GM23338 (cell line): ENCODE data around the gene FAM89B. TPM values are rescaled to one million over a fixed set of nuclear protein-coding genes. Genes with fewer than 3 reads are reported as not detected.

Experiments
- ATAC-seq: fragments of 200-7000 bp; cut with Tn5 transposase; 3 replicates; pipeline ENCODE4 v1.9.1; 2020
- DNase-seq: peaks from one replicate; pipeline ENCODE4 v3.0.0-alpha.2; 2015; ENCODE audit warnings: low spot score
- H2AFZ ChIP-seq: fragments of 200-600 bp; sonication (generic); 2 replicates; pipeline ENCODE4 v1.8.0; 2016; ENCODE audit warnings: antibody characterized with exemption, mild to moderate bottlenecking, moderate library complexity
- H3F3A ChIP-seq: fragments of 200-600 bp; sonication (generic); replicated peaks from 2 replicates; pipeline ENCODE4 v1.8.0; 2017; ENCODE audit warnings: antibody characterized with exemption, mixed run types, low read depth
- H3K27ac ChIP-seq: fragments of 200-600 bp; sonication (generic); 2 replicates; pipeline ENCODE4 v1.6.1; 2016; ENCODE audit warnings: low read depth
- H3K27me3 ChIP-seq: fragments of 200-600 bp; sonication (generic); 2 replicates; pipeline ENCODE4 v1.8.0; 2016; ENCODE audit warnings: mild to moderate bottlenecking, mixed run types, moderate library complexity; ENCODE audit not compliant: insufficient read depth
- H3K36me3 ChIP-seq: fragments of 200-600 bp; sonication (generic); 2 replicates; pipeline ENCODE4 v1.8.0; 2016; ENCODE audit warnings: mild to moderate bottlenecking; ENCODE audit not compliant: insufficient read depth
- H3K4me1 ChIP-seq: fragments of 200-600 bp; sonication (generic); 2 replicates; pipeline ENCODE4 v1.8.0; 2016; ENCODE audit warnings: mild to moderate bottlenecking, moderate library complexity; ENCODE audit not compliant: insufficient read depth
- H3K4me2 ChIP-seq: fragments of 200-600 bp; sonication (generic); 2 replicates; pipeline ENCODE4 v1.7.1; 2017; ENCODE audit warnings: mixed run types
- H3K4me3 ChIP-seq: fragments of 200-600 bp; sonication (generic); 2 replicates; pipeline ENCODE4 v1.6.1; 2016; ENCODE audit warnings: mixed run types
- H3K79me2 ChIP-seq: fragments of 200-600 bp; sonication (generic); replicated peaks from 2 replicates; pipeline ENCODE4 v1.8.0; 2017; ENCODE audit warnings: mild to moderate bottlenecking; ENCODE audit not compliant: insufficient read depth
- H3K9me2 ChIP-seq: fragments of 200-600 bp; sonication (generic); 2 replicates; pipeline ENCODE4 v1.8.0; 2017; ENCODE audit not compliant: insufficient read depth
- H4K20me1 ChIP-seq: fragments of 200-600 bp; sonication (generic); replicated peaks from 2 replicates; pipeline ENCODE4 v1.8.0; 2017; ENCODE audit warnings: mild to moderate bottlenecking; ENCODE audit not compliant: insufficient read depth
- H3K27ac Mint-ChIP-seq: 2 replicates; pipeline ENCODE4 v1.8.0; 2020; ENCODE audit warnings: inconsistent platforms, mild to moderate bottlenecking, moderate library complexity, mixed read lengths
- H3K27me3 Mint-ChIP-seq: 3 replicates; pipeline ENCODE4 v1.8.0; 2022; ENCODE audit warnings: low read depth, mild to moderate bottlenecking, moderate library complexity, mixed read lengths, inconsistent platforms; ENCODE audit not compliant: insufficient read depth, poor library complexity
- H3K36me3 Mint-ChIP-seq: 3 replicates; pipeline ENCODE4 v1.8.0; 2021; ENCODE audit warnings: low read depth, mild to moderate bottlenecking, inconsistent platforms, moderate library complexity, mixed read lengths
- H3K4me1 Mint-ChIP-seq: 3 replicates; pipeline ENCODE4 v1.8.0; 2020; ENCODE audit warnings: mild to moderate bottlenecking, inconsistent platforms, mixed read lengths
- H3K4me3 Mint-ChIP-seq: 3 replicates; pipeline ENCODE4 v1.8.0; 2021; ENCODE audit warnings: moderate library complexity, mild to moderate bottlenecking, inconsistent platforms, mixed read lengths
- H3K9me3 Mint-ChIP-seq: 3 replicates; pipeline ENCODE4 v1.8.0; 2020; ENCODE audit warnings: moderate library complexity, mild to moderate bottlenecking, inconsistent platforms, mixed read lengths
- EZH2 ChIP-seq: fragments of 200-600 bp; sonication (generic); IDR thresholded peaks from one replicate; pipeline ENCODE4 v1.8.0; 2017; ENCODE audit warnings: antibody characterized with exemption, mild to moderate bottlenecking, low read depth; ENCODE audit not compliant: unreplicated experiment
- JUNB ChIP-seq: IDR thresholded peaks from one replicate; pipeline ENCODE4 v1.6.1; 2016; ENCODE audit warnings: antibody characterized with exemption; ENCODE audit not compliant: unreplicated experiment
- NANOG ChIP-seq: IDR thresholded peaks from 2 replicates; pipeline ENCODE4 v1.6.1; 2016; ENCODE audit warnings: antibody characterized with exemption, borderline replicate concordance
- STAT1 ChIP-seq: IDR thresholded peaks from one replicate; pipeline ENCODE4 v1.6.1; 2016; ENCODE audit warnings: antibody characterized with exemption; ENCODE audit not compliant: unreplicated experiment
- ZNF114 ChIP-seq: fragments of 250-450 bp; sonication (Bioruptor Pico); IDR thresholded peaks from 2 replicates; pipeline ENCODE4 v1.5.0; 2020; ENCODE audit warnings: mild to moderate bottlenecking, moderate library complexity
- ZNF331 ChIP-seq: fragments of 250-450 bp; sonication (Bioruptor Pico); IDR thresholded peaks from 2 replicates; pipeline ENCODE4 v1.5.0; 2020; ENCODE audit warnings: low read depth, mild to moderate bottlenecking, moderate library complexity
- polyA plus RNA-seq: library from polyadenylated mRNA; unstranded; fragments of >200 nt; fragmentation: Nextera tagmentation; extraction: Ambion mirVana; gene quantifications from 2 replicates; pipeline ENCODE4 v1.2.1, GENCODE V29; 2016
- total RNA-seq: library from RNA; depleted of rRNA; stranded (reverse); fragments of >200 nt; shearing (Covaris generic); gene quantifications from 2 replicates; pipeline ENCODE4 v1.2.3, GENCODE V29; 2014
- TF ChIP-seq, protein P1 (sequence below), 2 experiments: fragments of 200-600 bp in 1 of 2; sonication (generic) in 1 of 2; conservative IDR thresholded peaks; 2 replicates each; pipeline versions ENCODE4 v1.5.1 to v1.6.1; 2016 to 2017; ENCODE audit warnings: antibody characterized with exemption in 2 of 2, low read depth in 2 of 2, mild to moderate bottlenecking in 2 of 2, moderate library complexity in 1 of 2
- TF ChIP-seq, protein P2 (sequence below): IDR thresholded peaks from 2 replicates; pipeline ENCODE4 v1.6.1; 2016; ENCODE audit warnings: antibody characterized with exemption
- TF ChIP-seq, protein P3 (sequence below): IDR thresholded peaks from one replicate; pipeline ENCODE4 v1.6.1; 2018; ENCODE audit warnings: antibody characterized with exemption; ENCODE audit not compliant: unreplicated experiment

Gene FAM89B
- total and polyA plus RNA-seq, 2 experiments from 2014 or later: 13.0 to 18.2 TPM

DNA sequence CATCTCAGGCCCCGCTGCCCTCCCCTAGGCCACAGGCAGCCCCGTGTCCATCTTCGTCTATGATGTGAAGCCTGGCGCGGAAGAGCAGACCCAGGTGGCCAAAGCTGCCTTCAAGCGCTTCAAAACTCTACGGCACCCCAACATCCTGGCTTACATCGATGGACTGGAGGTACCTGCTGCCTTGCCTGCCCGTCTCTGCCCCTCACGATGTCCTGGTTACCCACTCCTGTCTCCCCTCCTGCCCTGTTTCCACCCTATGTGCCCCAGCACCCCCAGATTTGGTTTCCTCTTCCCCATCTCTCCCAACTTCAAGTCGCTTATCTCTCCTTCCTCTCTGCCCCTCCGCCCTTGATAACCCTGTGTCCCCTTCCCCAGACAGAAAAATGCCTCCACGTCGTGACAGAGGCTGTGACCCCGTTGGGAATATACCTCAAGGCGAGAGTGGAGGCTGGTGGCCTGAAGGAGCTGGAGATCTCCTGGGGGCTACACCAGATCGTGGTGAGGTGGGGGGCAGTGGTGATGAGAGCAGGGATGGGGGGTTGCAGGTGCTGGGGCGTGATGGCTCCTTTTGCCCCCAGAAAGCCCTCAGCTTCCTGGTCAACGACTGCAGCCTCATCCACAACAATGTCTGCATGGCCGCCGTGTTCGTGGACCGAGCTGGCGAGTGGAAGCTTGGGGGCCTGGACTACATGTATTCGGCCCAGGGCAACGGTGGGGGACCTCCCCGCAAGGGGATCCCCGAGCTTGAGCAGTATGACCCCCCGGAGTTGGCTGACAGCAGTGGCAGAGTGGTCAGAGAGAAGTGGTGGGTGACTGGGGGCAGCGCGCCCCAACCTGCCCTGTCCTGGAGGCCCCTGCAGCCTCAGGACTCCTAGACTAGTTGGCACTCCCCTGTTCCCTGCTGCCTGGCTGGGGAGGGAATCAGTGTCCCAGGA is 46.5 kb upstream of the FAM89B start:
- Histone ChIP-seq H3K4me2 (peak overlapping the region; percentile 91), H2AFZ (peak overlapping the region; percentile 91; the same call in 1 of the 2 replicates), H3F3A (peaks cover 15% of the 10 kb centered on the region; the same call in 1 of the 2 replicates), H3K27me3 (0 out of 2 replicates have a peak, but pooled peaks cover 5% of the 10 kb centered on the region), H3K4me1 (peaks cover 3% of the 10 kb centered on the region), H3K9me2 (no peaks in the 10 kb centered on the region), H3K79me2 (no peaks in the 10 kb centered on the region), H3K27ac (no peak overlapping the region), H3K4me3 (peak overlapping the region; percentile 91), H4K20me1 (peaks cover 2% of the 10 kb centered on the region; the same call in 1 of the 2 replicates), H3K36me3 (no peaks in the 10 kb centered on the region; the same call in 1 of the 2 replicates)
- H3K27me3 Mint-ChIP-seq: peaks cover 9% of the 10 kb centered on the region
- no peak overlapping the region for H3K27ac Mint-ChIP-seq
- TF ChIP-seq, protein P1, sequence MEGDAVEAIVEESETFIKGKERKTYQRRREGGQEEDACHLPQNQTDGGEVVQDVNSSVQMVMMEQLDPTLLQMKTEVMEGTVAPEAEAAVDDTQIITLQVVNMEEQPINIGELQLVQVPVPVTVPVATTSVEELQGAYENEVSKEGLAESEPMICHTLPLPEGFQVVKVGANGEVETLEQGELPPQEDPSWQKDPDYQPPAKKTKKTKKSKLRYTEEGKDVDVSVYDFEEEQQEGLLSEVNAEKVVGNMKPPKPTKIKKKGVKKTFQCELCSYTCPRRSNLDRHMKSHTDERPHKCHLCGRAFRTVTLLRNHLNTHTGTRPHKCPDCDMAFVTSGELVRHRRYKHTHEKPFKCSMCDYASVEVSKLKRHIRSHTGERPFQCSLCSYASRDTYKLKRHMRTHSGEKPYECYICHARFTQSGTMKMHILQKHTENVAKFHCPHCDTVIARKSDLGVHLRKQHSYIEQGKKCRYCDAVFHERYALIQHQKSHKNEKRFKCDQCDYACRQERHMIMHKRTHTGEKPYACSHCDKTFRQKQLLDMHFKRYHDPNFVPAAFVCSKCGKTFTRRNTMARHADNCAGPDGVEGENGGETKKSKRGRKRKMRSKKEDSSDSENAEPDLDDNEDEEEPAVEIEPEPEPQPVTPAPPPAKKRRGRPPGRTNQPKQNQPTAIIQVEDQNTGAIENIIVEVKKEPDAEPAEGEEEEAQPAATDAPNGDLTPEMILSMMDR (conservative IDR thresholded peaks at IDR 0.05; ENCODE audit: low read depth in 2 of 2): no peak
- TF ChIP-seq ZNF114 (CRISPR knock-in tag) (no peak), NANOG (no peak), ZNF331 (CRISPR knock-in tag) (no peak), JUNB (no peak), EZH2 (no peak), STAT1 (no peak)
- TF ChIP-seq, protein P2, sequence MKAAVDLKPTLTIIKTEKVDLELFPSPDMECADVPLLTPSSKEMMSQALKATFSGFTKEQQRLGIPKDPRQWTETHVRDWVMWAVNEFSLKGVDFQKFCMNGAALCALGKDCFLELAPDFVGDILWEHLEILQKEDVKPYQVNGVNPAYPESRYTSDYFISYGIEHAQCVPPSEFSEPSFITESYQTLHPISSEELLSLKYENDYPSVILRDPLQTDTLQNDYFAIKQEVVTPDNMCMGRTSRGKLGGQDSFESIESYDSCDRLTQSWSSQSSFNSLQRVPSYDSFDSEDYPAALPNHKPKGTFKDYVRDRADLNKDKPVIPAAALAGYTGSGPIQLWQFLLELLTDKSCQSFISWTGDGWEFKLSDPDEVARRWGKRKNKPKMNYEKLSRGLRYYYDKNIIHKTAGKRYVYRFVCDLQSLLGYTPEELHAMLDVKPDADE: no peak
- TF ChIP-seq, protein P3, sequence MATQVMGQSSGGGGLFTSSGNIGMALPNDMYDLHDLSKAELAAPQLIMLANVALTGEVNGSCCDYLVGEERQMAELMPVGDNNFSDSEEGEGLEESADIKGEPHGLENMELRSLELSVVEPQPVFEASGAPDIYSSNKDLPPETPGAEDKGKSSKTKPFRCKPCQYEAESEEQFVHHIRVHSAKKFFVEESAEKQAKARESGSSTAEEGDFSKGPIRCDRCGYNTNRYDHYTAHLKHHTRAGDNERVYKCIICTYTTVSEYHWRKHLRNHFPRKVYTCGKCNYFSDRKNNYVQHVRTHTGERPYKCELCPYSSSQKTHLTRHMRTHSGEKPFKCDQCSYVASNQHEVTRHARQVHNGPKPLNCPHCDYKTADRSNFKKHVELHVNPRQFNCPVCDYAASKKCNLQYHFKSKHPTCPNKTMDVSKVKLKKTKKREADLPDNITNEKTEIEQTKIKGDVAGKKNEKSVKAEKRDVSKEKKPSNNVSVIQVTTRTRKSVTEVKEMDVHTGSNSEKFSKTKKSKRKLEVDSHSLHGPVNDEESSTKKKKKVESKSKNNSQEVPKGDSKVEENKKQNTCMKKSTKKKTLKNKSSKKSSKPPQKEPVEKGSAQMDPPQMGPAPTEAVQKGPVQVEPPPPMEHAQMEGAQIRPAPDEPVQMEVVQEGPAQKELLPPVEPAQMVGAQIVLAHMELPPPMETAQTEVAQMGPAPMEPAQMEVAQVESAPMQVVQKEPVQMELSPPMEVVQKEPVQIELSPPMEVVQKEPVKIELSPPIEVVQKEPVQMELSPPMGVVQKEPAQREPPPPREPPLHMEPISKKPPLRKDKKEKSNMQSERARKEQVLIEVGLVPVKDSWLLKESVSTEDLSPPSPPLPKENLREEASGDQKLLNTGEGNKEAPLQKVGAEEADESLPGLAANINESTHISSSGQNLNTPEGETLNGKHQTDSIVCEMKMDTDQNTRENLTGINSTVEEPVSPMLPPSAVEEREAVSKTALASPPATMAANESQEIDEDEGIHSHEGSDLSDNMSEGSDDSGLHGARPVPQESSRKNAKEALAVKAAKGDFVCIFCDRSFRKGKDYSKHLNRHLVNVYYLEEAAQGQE: no peak
- H3K4me3 Mint-ChIP-seq: peak overlapping the region; percentile 80
- no peaks in the 10 kb centered on the region for H3K9me3 Mint-ChIP-seq
- no peak for ATAC-seq
- peaks cover 23% of the 10 kb centered on the region for H3K36me3 Mint-ChIP-seq
- H3K4me1 Mint-ChIP-seq: peaks cover 15% of the 10 kb centered on the region
- DNase-seq: no peak
